Measurements from ENCODE around the gene MS4A15. TPM values are rescaled to one million over a fixed set of nuclear protein-coding genes. Genes with fewer than 3 reads are reported as not detected.

The MS4A15 gene
- total RNA-seq, 2 donors from 2014 or later, result not detected

GRCh38 chr11:60769811-60770210 is 13.1 kb downstream of the MS4A15 start:
- DNase-seq, result no peak
- no peak for ATAC-seq
- 82 to 88% methylated on average over 9 to 11 of the region's 11 CpGs for WGBS, 2 donors

GRCh38 chr11:60771146-60771545 is 14.5 kb downstream of the MS4A15 start:
- DNase-seq, result no peak
- WGBS, 2 donors, result 80 to 100% methylated on average over 1 to 4 of the region's 4 CpGs
- intact Hi-C loops (cut with DNase I), result no loop called here

More at GRCh38 chr11:60769811-60770210, 13.1 kb downstream of the MS4A15 start:
- no peak for TF ChIP-seq POLR2A (IDR thresholded peaks at IDR 0.05)
- TF ChIP-seq, protein P1, sequence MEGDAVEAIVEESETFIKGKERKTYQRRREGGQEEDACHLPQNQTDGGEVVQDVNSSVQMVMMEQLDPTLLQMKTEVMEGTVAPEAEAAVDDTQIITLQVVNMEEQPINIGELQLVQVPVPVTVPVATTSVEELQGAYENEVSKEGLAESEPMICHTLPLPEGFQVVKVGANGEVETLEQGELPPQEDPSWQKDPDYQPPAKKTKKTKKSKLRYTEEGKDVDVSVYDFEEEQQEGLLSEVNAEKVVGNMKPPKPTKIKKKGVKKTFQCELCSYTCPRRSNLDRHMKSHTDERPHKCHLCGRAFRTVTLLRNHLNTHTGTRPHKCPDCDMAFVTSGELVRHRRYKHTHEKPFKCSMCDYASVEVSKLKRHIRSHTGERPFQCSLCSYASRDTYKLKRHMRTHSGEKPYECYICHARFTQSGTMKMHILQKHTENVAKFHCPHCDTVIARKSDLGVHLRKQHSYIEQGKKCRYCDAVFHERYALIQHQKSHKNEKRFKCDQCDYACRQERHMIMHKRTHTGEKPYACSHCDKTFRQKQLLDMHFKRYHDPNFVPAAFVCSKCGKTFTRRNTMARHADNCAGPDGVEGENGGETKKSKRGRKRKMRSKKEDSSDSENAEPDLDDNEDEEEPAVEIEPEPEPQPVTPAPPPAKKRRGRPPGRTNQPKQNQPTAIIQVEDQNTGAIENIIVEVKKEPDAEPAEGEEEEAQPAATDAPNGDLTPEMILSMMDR (IDR thresholded peaks at IDR 0.05), result no peak
- Histone ChIP-seq H3K4me3 (no peak overlapping the region), H3K27me3 (no peaks in the 10 kb centered on the region), H3K4me1 (no peaks in the 10 kb centered on the region), H3K27ac (no peak overlapping the region), H3K9me3 (no peaks in the 10 kb centered on the region), H3K36me3 (replicated peaks in 1 of 2; ENCODE audit: insufficient read depth in 1 of 2, low read depth in 2 of 2) (no peaks in the 10 kb centered on the region)
- intact Hi-C loops (cut with DNase I), result no loop called here

GRCh38 chr11:60771879-60772525 is 15.3 kb downstream of the MS4A15 start:
- H3K36me3 ChIP-seq (replicated peaks in 1 of 2; ENCODE audit: insufficient read depth in 1 of 2, low read depth in 2 of 2), result no peaks in the 10 kb centered on the region
- 82 to 84% methylated on average over 16 of the region's 16 CpGs for WGBS, 2 donors
- no peaks in the 10 kb centered on the region for H3K9me3 ChIP-seq
- TF ChIP-seq POLR2A (IDR thresholded peaks at IDR 0.05), result no peak
- TF ChIP-seq, protein P1 (IDR thresholded peaks at IDR 0.05), result no peak
- peaks cover 9% of the 10 kb centered on the region for H3K4me1 ChIP-seq
- intact Hi-C loops (cut with DNase I), result no loop called here
- no peaks in the 10 kb centered on the region for H3K27me3 ChIP-seq
- DNase-seq (no peak), ATAC-seq (no peak)
- H3K27ac ChIP-seq, result no peak overlapping the region
- no peak overlapping the region for H3K4me3 ChIP-seq

More at GRCh38 chr11:60771146-60771545, 14.5 kb downstream of the MS4A15 start:
- Histone ChIP-seq H3K36me3 (replicated peaks in 1 of 2; ENCODE audit: insufficient read depth in 1 of 2, low read depth in 2 of 2) (no peaks in the 10 kb centered on the region), H3K27me3 (no peaks in the 10 kb centered on the region), H3K4me3 (no peak overlapping the region), H3K9me3 (no peaks in the 10 kb centered on the region), H3K4me1 (peaks cover 9% of the 10 kb centered on the region), H3K27ac (no peak overlapping the region)
- TF ChIP-seq, protein P1 (IDR thresholded peaks at IDR 0.05), result no peak
- TF ChIP-seq POLR2A (IDR thresholded peaks at IDR 0.05), result no peak
- no peak for ATAC-seq

- Histone ChIP-seq H3K36me3 (replicated peaks in 1 of 2; ENCODE audit: insufficient read depth in 1 of 2, low read depth in 2 of 2) (no peaks in the 10 kb centered on the region), H3K27me3 (no peaks in the 10 kb centered on the region), H3K4me1 (peaks cover 9% of the 10 kb centered on the region), H3K9me3 (no peaks in the 10 kb centered on the region), H3K4me3 (no peak overlapping the region), H3K27ac (no peak overlapping the region)
- WGBS, 2 donors, result 93% methylated on average over 8 of the region's 8 CpGs
- no peak for TF ChIP-seq POLR2A (IDR thresholded peaks at IDR 0.05)
- TF ChIP-seq, protein P1 (IDR thresholded peaks at IDR 0.05), result no peak
- DNase-seq (no peak), ATAC-seq (no peak)
- intact Hi-C loops (cut with DNase I), result no loop called here
Observed at GRCh38 chr11:60772666-60773065, 16.0 kb downstream of the MS4A15 start.

DNA sequence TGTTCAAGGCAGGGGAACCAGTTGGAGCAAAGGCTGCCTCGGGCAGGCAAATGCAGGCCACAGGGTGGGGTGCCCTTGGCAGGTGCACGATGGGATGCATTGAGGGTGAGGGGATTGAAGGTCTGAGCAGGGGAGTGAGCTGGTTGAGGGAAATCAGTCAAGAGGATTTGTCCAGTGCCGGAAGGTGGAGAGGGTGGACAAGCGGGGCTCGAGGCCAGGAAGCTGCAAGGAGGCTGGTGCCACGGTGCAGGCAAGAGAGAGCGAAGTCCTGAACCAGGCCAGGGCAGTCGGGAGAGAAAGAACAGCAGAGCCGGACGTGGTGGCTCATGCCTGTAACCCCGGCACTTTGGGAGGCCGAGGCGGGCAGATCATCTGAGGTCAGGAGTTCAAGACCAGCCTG is 18.1 kb downstream of the MS4A15 start:
- intact Hi-C loops (cut with DNase I), result no loop called here
- ATAC-seq (no peak), DNase-seq (no peak)
- Histone ChIP-seq H3K4me1 (peaks cover 9% of the 10 kb centered on the region), H3K36me3 (replicated peaks in 1 of 2; ENCODE audit: insufficient read depth in 1 of 2, low read depth in 2 of 2) (no peaks in the 10 kb centered on the region), H3K27ac (no peak overlapping the region), H3K27me3 (no peaks in the 10 kb centered on the region), H3K9me3 (no peaks in the 10 kb centered on the region), H3K4me3 (no peak overlapping the region)
- 61 to 68% methylated on average over 13 of the region's 13 CpGs for WGBS, 2 donors
- TF ChIP-seq POLR2A (IDR thresholded peaks at IDR 0.05), result no peak
- TF ChIP-seq, protein P1 (IDR thresholded peaks at IDR 0.05), result no peak
